Stimulated activated CD8-positive, alpha-beta memory T cell treated with anti-CD3 and anti-CD28 coated beads, Interleukin-2, amount 100 ng/mL, for 48 hours (primary cell): ENCODE data around the gene PRDX3.

ENCODE experiments used
- DNase-seq, 2 donors: peaks; one replicate each; pipeline ENCODE4 v3.0.0-alpha.2; 2020; ENCODE audit warnings: low read depth in 2 of 2

PRDX3 gene

DNA sequence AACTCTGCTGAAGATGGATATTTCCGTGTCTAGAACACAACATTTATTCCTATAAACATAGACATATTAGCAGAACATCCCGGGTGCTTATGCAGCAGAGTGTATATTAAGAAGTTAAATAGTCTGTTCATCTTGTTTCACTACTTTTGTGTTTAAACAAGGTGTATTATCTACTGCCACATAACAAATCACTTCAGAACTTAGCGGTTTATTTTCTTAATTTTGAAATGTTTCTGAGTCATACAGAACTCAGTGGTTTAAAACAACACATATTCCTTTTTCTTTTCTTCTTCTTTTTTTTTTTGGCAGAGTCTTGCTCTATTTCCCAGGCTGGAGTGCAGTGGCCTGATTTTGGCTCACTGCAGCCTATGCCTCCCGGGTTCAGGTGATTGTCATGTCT is 48.9 kb downstream of the PRDX3 start:
- no peak for DNase-seq

DNA sequence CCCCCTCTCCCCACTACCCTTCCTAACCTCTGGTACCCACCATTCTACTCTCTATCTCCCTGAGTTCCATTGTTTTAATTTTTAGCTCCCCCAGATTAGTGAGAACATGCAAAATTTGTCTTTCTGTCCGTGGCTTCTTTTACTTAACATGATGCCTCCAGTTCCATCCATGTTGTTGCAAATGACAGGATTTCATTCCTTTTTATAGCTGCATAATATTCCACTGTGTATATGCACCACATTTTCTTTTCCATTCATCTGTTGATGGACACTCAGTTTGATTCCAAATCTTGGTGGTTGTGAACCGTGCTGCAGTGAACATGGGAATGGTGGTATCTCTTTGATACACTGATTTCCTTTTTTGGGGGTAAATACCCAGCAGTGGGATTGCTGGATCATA is 52.7 kb downstream of the PRDX3 start:
- no peak for DNase-seq

DNA sequence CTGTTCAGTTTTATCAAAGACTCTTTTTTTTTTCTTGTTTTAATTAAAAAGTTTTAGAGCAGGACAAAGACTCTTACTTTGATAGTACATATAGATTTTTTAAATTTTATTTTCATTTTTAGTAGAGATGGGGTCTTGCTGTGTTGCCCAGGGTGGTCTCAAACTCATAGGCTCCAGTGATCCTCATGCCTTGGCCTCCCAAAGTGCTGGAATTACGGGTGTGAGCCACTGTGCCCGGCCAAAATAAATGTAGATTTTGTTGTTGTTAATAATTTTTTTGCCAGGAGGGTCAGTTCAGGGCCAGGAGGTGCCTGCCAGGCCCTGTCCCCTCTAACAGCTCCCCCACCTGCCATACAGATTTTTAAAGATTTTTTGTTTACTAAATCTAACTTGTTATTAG is 57.7 kb downstream of the PRDX3 start:
- DNase-seq: no peak

DNA sequence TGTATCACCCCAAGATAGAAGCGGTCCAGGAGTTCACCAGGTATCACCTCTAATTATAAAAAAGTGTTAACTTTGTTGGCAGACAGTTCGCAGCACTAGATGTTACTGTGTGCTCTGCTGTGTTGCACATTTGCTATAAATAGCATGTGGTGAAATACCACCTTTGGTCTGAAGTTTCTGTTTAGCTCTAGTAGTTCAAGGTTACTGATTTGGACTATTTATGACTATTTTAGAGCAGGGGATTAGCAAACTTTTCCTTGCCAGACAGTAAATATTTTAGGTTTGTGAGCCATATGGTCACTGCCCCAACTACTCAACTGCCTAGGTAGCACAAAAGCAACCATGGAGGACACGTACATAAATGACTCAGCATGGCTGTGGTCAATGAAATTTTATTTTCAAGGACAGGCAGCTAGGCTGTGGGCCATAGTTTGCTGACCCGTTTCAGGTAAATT is 58.2 kb downstream of the PRDX3 start:
- DNase-seq: no peak

DNA sequence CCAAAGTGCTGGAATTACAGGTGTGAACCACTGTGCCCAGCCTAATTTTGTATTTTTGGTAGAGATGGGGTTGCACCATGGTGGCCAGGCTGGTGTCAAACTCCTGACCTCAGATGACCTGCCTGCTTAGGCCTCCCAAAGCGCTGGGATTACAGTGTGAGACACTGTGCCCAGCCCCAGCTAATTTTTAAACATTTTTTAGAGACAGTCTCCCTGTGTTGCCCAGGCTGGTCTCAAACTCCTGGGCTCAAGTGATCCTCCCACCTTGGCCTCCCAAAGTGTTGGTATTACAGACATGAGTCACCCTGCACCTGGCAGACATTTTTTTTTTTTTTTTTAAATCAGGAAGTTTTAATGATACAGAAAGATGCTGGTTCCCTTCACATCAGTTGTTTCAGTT is 59.2 kb downstream of the PRDX3 start:
- DNase-seq: no peak

DNA sequence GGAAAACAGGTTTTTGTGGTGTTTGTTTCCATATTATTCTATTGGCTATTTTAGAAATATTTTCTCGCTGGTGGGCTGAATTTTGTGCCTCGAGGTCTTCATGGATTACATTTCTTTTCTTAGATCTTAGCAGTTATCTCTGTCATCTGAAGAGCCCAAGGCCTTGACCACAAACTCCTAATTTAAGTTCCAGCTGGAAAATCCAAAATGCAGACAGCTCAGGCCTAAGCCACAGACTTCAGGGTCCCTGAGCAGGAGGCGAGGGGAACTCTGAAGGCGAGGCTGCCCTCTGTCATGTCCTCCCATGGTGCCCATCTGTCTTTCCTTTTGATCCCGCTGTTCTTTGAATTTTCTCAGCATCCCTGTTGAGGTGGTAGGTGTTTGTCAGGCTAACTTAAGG is 60.4 kb downstream of the PRDX3 start:
- no peak for DNase-seq
